ENCODE data around the gene PNPLA6.

Gene PNPLA6

DNA sequence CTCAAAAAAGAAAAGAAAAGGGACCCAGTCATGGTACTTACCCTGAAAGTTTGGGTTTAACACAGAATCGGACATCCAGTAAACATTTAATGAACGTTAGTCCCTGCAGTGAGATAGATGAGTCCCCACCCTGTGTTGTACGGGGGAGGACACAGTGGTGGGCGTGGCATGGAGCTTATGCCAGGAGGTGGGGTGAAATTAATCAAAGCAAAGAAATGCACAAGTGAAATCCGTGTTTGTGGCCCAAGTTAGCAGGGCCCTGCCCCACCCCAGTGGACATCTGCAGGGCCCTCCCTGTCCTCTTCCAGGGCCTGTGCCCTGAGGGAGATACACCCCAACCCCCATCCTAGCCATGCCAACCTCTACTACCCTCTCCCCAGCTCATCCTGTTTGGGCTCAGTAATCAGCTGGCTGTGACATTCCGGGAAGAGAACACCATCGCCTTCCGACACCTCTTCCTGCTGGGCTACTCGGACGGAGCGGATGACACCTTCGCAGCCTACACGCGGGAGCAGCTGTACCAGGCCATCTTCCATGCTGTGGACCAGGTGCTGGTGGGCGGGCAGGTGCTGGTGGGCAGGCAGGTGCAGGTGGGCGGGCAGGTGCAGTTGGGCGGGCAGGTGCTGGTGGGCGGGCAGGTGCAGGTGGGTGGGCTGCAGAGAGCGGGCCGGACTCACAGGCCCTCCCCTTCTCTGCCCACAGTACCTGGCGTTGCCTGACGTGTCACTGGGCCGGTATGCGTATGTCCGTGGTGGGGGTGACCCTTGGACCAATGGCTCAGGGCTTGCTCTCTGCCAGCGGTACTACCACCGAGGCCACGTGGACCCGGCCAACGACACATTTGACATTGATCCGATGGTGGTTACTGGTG lies 9.2 kb upstream of the PNPLA6 start:
- Histone ChIP-seq H3K36me3 (ENCODE audit: insufficient read depth, low read length) (no peaks in the 10 kb centered on the region), H3K79me2 (ENCODE audit: control insufficient read depth, insufficient read depth, low read length, unreplicated experiment) (peaks cover 11% of the 10 kb centered on the region), H3K4me1 (ENCODE audit: control insufficient read depth, insufficient read depth, low read length, unreplicated experiment) (no peaks in the 10 kb centered on the region), H3K4me3 (ENCODE audit: low read depth, low read length) (no peak overlapping the region), H2AFZ (ENCODE audit: low read length, unreplicated experiment) (no peak overlapping the region), H3K27me3 (ENCODE audit: insufficient read depth, low read length) (no peaks in the 10 kb centered on the region), H3K27ac (ENCODE audit: low read depth, low read length) (no peak overlapping the region)

DNA sequence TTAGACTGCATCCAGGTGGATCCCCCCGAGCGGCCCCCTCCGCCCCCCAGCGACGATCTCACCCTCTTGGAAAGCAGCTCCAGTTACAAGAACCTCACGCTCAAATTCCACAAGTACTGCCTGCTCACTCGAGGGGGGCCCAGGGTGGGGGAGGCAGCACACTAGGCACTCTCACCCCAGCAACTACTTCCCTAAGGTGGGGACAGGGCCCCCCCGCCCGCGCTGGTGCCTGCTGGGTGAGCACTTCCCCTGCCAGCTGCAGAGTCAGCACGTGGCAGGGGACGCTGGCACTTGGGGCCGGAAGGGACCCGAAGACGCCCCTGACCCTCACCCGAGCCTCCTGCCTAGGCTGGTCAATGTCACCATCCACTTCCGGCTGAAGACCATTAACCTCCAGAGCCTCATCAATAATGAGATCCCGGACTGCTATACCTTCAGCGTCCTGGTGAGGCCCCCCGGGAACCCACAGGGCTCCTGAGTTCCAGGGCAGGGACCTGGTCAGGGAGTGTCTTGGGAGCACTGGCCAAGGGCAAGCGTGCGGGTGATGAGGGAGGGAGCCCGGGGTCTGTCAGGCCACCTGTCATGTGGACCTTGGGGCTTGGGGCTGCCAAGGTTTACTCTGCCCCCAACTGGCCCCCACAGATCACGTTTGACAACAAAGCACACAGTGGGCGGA lies 7.9 kb upstream of the PNPLA6 start:
- peaks cover 11% of the 10 kb centered on the region for H3K79me2 ChIP-seq (ENCODE audit: control insufficient read depth, insufficient read depth, low read length, unreplicated experiment)
- no peak overlapping the region for H2AFZ ChIP-seq (ENCODE audit: low read length, unreplicated experiment)
- H3K4me3 ChIP-seq (ENCODE audit: low read depth, low read length), result no peak overlapping the region
- no peaks in the 10 kb centered on the region for H3K4me1 ChIP-seq (ENCODE audit: control insufficient read depth, insufficient read depth, low read length, unreplicated experiment)
- H3K36me3 ChIP-seq (ENCODE audit: insufficient read depth, low read length), result no peaks in the 10 kb centered on the region
- no peaks in the 10 kb centered on the region for H3K27me3 ChIP-seq (ENCODE audit: insufficient read depth, low read length)
- no peak overlapping the region for H3K27ac ChIP-seq (ENCODE audit: low read depth, low read length)

DNA sequence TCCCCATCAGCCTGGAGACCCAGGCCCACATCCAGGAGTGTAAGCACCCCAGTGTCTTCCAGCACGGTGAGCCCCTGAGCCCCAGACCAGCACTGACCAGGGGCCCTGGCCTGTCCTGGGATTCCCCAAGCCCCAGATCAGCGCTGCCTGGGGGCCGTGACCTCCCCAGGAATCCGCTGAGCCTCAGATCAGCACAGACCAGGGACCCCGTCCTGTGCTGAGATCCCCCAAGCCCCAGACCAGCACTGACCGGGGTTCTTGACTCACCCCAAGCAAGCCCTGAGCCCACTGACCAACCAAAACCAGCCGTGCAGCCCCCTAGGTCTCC lies 7.4 kb upstream of the PNPLA6 start:
- H3K79me2 ChIP-seq (ENCODE audit: control insufficient read depth, insufficient read depth, low read length, unreplicated experiment), result peaks cover 9% of the 10 kb centered on the region
- H3K4me1 ChIP-seq (ENCODE audit: control insufficient read depth, insufficient read depth, low read length, unreplicated experiment), result no peaks in the 10 kb centered on the region
- H2AFZ ChIP-seq (ENCODE audit: low read length, unreplicated experiment), result no peak overlapping the region
- H3K4me3 ChIP-seq (ENCODE audit: low read depth, low read length), result no peak overlapping the region
- H3K27ac ChIP-seq (ENCODE audit: low read depth, low read length), result no peak overlapping the region
- no peaks in the 10 kb centered on the region for H3K27me3 ChIP-seq (ENCODE audit: insufficient read depth, low read length)
- no peaks in the 10 kb centered on the region for H3K36me3 ChIP-seq (ENCODE audit: insufficient read depth, low read length)

DNA sequence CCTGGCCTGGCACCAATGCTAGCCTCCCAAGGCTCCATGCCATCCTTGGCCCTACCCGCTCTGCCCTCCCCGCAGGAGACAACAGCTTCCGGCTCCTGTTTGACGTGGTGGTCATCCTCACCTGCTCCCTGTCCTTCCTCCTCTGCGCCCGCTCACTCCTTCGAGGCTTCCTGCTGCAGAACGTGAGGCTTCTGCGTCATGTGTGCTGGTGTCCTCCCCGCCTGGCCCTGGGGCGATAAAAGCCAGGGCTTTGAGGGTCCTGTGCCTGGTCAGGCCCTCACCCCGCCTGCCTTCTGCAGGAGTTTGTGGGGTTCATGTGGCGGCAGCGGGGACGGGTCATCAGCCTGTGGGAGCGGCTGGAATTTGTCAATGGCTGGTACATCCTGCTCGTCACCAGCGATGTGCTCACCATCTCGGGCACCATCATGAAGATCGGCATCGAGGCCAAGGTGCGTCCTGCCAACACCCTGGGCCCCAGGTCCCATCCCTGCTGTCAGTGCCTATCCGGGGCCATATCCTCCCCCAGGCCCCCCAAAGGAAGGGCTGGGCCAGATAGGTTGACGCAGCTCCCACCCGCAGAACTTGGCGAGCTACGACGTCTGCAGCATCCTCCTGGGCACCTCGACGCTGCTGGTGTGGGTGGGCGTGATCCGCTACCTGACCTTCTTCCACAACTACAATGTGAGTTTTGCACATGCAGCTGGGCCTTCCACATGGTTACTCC lies 6.8 kb upstream of the PNPLA6 start:
- Histone ChIP-seq H3K4me1 (ENCODE audit: control insufficient read depth, insufficient read depth, low read length, unreplicated experiment) (no peaks in the 10 kb centered on the region), H2AFZ (ENCODE audit: low read length, unreplicated experiment) (no peak overlapping the region), H3K4me3 (ENCODE audit: low read depth, low read length) (no peak overlapping the region), H3K27me3 (ENCODE audit: insufficient read depth, low read length) (no peaks in the 10 kb centered on the region), H3K79me2 (ENCODE audit: control insufficient read depth, insufficient read depth, low read length, unreplicated experiment) (peaks cover 3% of the 10 kb centered on the region), H3K36me3 (ENCODE audit: insufficient read depth, low read length) (no peaks in the 10 kb centered on the region), H3K27ac (ENCODE audit: low read depth, low read length) (no peak overlapping the region)

DNA sequence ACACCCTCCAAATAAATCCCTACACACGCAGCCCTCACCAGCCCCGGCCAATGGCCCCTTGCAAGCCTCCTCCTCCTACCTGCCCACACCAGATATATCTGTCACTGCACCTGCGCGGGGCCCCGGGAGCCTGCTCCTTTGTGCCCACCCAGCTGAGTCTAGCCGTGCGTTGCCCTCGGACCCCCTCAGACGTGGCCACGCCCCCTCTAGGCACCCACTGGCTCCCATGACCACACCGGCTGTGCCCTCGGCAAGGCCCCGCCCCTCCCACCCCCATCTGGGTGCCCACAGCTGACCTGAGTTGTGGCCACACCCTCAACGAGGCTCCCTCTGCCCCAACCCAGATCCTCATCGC lies 6.3 kb upstream of the PNPLA6 start:
- Histone ChIP-seq H3K4me1 (ENCODE audit: control insufficient read depth, insufficient read depth, low read length, unreplicated experiment) (no peaks in the 10 kb centered on the region), H3K4me3 (ENCODE audit: low read depth, low read length) (no peak overlapping the region), H3K79me2 (ENCODE audit: control insufficient read depth, insufficient read depth, low read length, unreplicated experiment) (peaks cover under 1% of the 10 kb centered on the region), H3K36me3 (ENCODE audit: insufficient read depth, low read length) (no peaks in the 10 kb centered on the region), H3K27me3 (ENCODE audit: insufficient read depth, low read length) (no peaks in the 10 kb centered on the region), H3K27ac (ENCODE audit: low read depth, low read length) (no peak overlapping the region), H2AFZ (ENCODE audit: low read length, unreplicated experiment) (no peak overlapping the region)

DNA sequence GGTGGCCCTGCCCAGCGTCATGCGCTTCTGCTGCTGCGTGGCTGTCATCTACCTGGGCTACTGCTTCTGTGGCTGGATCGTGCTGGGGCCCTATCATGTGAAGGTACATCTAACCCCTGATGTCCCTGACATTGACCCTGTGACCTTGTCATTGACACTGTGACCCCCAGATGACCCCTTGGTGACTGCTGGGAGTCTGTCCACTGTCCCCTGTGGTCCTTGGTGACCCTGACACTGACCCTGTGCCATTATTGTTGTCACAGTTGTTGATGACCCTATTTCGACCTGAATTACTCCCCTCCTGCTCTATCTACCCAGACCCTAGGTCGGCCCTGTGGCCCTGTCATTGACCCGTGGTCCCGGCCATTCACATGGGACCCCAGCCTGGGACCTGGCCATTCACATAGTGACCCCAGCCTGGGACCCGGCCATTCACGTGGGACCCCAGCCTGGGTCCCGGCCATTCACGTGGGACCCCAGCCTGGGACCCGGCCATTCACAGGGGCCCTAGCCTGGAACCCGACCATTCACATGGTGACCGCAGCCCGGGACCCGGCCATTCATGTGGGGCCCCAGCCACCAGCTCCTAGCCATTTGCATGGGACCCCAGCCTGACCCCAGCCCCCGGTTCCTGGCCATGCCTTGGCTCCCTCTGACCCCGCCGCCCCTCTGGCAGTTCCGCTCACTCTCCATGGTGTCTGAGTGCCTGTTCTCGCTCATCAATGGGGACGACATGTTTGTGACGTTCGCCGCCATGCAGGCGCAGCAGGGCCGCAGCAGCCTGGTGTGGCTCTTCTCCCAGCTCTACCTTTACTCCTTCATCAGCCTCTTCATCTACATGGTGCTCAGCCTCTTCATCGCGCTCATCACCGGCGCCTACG lies 5.7 kb upstream of the PNPLA6 start:
- Histone ChIP-seq H3K27ac (ENCODE audit: low read depth, low read length) (no peak overlapping the region), H3K4me1 (ENCODE audit: control insufficient read depth, insufficient read depth, low read length, unreplicated experiment) (no peaks in the 10 kb centered on the region), H2AFZ (ENCODE audit: low read length, unreplicated experiment) (no peak overlapping the region), H3K4me3 (ENCODE audit: low read depth, low read length) (no peak overlapping the region), H3K79me2 (ENCODE audit: control insufficient read depth, insufficient read depth, low read length, unreplicated experiment) (no peaks in the 10 kb centered on the region), H3K36me3 (ENCODE audit: insufficient read depth, low read length) (no peaks in the 10 kb centered on the region), H3K27me3 (ENCODE audit: insufficient read depth, low read length) (no peaks in the 10 kb centered on the region)

DNA sequence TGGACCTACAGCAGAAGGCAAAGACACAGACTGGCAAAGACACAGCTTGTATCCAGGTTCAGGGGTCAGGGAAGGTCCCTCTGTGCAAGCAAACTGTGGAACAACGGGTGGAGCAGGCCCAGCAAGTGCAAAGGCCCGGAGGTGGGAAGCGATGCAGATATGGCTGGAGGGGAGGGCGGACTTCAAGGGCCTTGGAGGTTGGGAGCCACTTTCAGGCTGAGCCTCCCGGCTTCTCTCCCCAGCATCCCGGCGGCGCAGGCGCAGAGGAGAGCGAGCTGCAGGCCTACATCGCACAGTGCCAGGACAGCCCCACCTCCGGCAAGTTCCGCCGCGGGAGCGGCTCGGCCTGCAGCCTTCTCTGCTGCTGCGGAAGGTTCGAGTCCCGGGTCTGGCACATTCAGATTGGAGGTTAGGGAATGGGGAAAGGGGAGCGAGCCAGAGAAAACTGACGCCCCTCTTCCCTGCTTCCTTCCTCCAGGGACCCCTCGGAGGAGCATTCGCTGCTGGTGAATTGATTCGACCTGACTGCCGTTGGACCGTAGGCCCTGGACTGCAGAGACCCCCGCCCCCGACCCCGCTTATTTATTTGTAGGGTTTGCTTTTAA lies 2.1 kb upstream of the PNPLA6 start:
- H3K27ac ChIP-seq (ENCODE audit: low read depth, low read length), result no peak overlapping the region; the same call in 1 of the 2 replicates
- no peaks in the 10 kb centered on the region for H3K36me3 ChIP-seq (ENCODE audit: insufficient read depth, low read length)
- no peaks in the 10 kb centered on the region for H3K4me1 ChIP-seq (ENCODE audit: control insufficient read depth, insufficient read depth, low read length, unreplicated experiment)
- peak overlapping the region; percentile 85 for H2AFZ ChIP-seq (ENCODE audit: low read length, unreplicated experiment)
- peak overlapping the region; percentile 92 for H3K4me3 ChIP-seq (ENCODE audit: low read depth, low read length)
- H3K27me3 ChIP-seq (ENCODE audit: insufficient read depth, low read length), result no peaks in the 10 kb centered on the region
- H3K79me2 ChIP-seq (ENCODE audit: control insufficient read depth, insufficient read depth, low read length, unreplicated experiment), result no peaks in the 10 kb centered on the region

DNA sequence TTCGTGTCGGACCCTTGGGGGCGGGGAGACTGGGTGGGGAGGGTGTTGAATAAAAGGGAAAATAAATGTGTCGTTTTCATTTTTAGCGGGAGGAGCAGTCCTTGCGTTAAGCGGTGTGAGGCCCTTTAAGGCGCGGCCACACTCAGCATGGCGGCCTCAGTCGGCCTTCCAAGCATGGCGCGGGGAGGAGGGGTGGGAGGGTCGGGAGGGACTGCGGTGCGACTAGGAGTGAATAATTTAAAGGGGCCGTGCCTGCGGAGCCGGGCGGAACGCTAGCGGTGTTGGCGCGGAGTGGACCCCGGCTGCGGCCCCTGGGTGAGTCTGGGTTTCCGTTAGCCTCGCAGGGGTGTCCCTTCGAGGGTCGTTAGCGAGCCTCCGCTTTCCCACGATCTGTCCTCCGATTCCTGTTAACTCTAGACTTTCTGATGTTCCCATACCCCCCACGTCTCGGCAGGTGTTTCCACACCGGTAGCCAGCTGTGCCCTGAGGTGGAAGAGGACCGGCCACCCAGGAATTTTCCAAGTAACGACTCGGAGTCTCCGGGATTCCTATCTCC lies 1.5 kb upstream of the PNPLA6 start:
- Histone ChIP-seq H3K4me3 (ENCODE audit: low read depth, low read length) (peak overlapping the region; percentile 92), H3K27me3 (ENCODE audit: insufficient read depth, low read length) (no peaks in the 10 kb centered on the region), H3K4me1 (ENCODE audit: control insufficient read depth, insufficient read depth, low read length, unreplicated experiment) (no peaks in the 10 kb centered on the region), H3K79me2 (ENCODE audit: control insufficient read depth, insufficient read depth, low read length, unreplicated experiment) (no peaks in the 10 kb centered on the region), H2AFZ (ENCODE audit: low read length, unreplicated experiment) (peak overlapping the region; percentile 85), H3K36me3 (ENCODE audit: insufficient read depth, low read length) (no peaks in the 10 kb centered on the region), H3K27ac (ENCODE audit: low read depth, low read length) (peak overlapping the region; percentile 39)

DNA sequence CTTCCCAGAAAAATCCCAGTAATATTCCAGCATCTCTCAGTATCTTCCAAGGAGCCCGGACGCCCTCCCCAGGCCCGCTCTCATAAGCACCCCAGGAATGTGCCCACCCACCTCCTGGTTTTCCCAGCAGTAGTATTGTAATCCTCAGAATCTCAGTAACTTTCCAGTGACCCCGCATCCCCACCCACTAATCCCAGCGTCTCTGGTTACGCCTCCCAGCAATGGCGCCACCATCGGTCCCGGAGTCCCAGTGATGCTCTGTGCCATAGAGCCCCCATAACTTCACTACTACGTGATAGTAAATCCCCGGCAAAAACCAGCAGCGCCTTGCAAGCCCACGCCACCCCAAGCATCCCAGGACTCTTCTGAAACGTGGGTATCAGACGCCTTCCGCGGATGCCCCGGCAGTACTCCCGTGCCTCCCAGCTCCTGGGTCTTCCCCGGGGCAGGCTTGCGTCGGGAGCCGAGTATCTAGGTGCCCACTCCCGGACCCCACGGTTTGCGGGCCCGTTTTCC lies 928 bp upstream of the PNPLA6 start:
- peak overlapping the region; percentile 92 for H3K4me3 ChIP-seq (ENCODE audit: low read depth, low read length)
- H3K79me2 ChIP-seq (ENCODE audit: control insufficient read depth, insufficient read depth, low read length, unreplicated experiment), result no peaks in the 10 kb centered on the region
- no peaks in the 10 kb centered on the region for H3K4me1 ChIP-seq (ENCODE audit: control insufficient read depth, insufficient read depth, low read length, unreplicated experiment)
- no peaks in the 10 kb centered on the region for H3K27me3 ChIP-seq (ENCODE audit: insufficient read depth, low read length)
- peak overlapping the region; percentile 39 for H3K27ac ChIP-seq (ENCODE audit: low read depth, low read length)
- H3K36me3 ChIP-seq (ENCODE audit: insufficient read depth, low read length), result no peaks in the 10 kb centered on the region
- peak overlapping the region; percentile 50 for H2AFZ ChIP-seq (ENCODE audit: low read length, unreplicated experiment)

Measured in ACC112 (cell line).